Mucosa of stomach (tissue), 1 donor: ENCODE results near the gene CCDC158.
"Not testable (repeated sequence)": the region's sequence is repeated elsewhere in the genome, so short reads cannot be mapped to it uniquely, and the experiment has no call there.

Source experiments
- H3K27me3 ChIP-seq: one replicate; pipeline ENCODE4 v1.7.0; 2013; ENCODE audit warnings: mild to moderate bottlenecking, low read length; ENCODE audit not compliant: control insufficient read depth, insufficient read depth
- H3K36me3 ChIP-seq: one replicate; pipeline ENCODE4 v1.7.0; 2013; ENCODE audit warnings: low read length; ENCODE audit not compliant: control insufficient read depth, insufficient read depth
- H3K4me1 ChIP-seq: one replicate; pipeline ENCODE4 v1.7.0; 2013; ENCODE audit warnings: mild to moderate bottlenecking, low read length; ENCODE audit not compliant: control insufficient read depth, insufficient read depth
- H3K4me3 ChIP-seq: one replicate; pipeline ENCODE4 v1.7.0; 2013; ENCODE audit warnings: low read length
- H3K9ac ChIP-seq: one replicate; pipeline ENCODE4 v1.7.0; 2013; ENCODE audit warnings: mild to moderate bottlenecking, low read length, moderate library complexity
- H3K9me3 ChIP-seq: one replicate; pipeline ENCODE4 v1.7.0; 2013; ENCODE audit warnings: mild to moderate bottlenecking, low read length, moderate library complexity; ENCODE audit not compliant: control insufficient read depth
- donor health status: Pancreatic carcinoma.

The CCDC158 gene

GRCh38 chr4:76447393-76447851 is 26.5 kb upstream of the CCDC158 start:
- no peaks in the 10 kb centered on the region for H3K36me3 ChIP-seq
- no peaks in the 10 kb centered on the region for H3K27me3 ChIP-seq
- no peak overlapping the region for H3K4me3 ChIP-seq
- H3K9me3 ChIP-seq = no peaks in the 10 kb centered on the region
- no peak overlapping the region for H3K9ac ChIP-seq
- no peaks in the 10 kb centered on the region for H3K4me1 ChIP-seq

GRCh38 chr4:76445911-76446310 is 25.0 kb upstream of the CCDC158 start:
- Histone ChIP-seq H3K36me3 (no peaks in the 10 kb centered on the region), H3K9me3 (no peaks in the 10 kb centered on the region), H3K27me3 (no peaks in the 10 kb centered on the region), H3K4me3 (no peak overlapping the region), H3K4me1 (no peaks in the 10 kb centered on the region), H3K9ac (no peak overlapping the region)

GRCh38 chr4:76443376-76443775 is 22.4 kb upstream of the CCDC158 start:
- no peaks in the 10 kb centered on the region for H3K4me1 ChIP-seq
- no peaks in the 10 kb centered on the region for H3K27me3 ChIP-seq
- H3K9ac ChIP-seq = no peak overlapping the region
- no peak overlapping the region for H3K4me3 ChIP-seq
- H3K9me3 ChIP-seq = no peaks in the 10 kb centered on the region
- H3K36me3 ChIP-seq = no peaks in the 10 kb centered on the region

DNA sequence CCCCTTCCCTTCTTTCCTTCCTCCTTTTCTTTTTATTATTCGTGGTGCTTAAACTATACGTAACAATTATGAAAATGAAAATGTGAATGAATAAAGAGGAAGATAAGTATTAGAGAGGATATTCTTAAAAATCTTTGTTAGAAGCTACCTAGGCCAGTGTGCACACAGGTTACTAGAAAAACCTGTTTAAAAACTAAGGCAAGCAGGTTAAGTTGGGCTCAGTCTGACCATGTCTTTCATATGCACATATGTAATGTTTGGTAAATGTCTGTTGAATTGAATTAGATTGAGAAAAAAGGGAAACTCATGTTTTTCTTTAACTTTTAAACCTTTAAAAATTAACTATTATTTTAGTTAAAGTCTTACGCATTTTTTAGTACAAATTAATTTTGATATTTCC is 21.9 kb upstream of the CCDC158 start:
- no peaks in the 10 kb centered on the region for H3K36me3 ChIP-seq
- H3K27me3 ChIP-seq = no peaks in the 10 kb centered on the region
- no peak overlapping the region for H3K4me3 ChIP-seq
- no peak overlapping the region for H3K9ac ChIP-seq
- no peaks in the 10 kb centered on the region for H3K4me1 ChIP-seq
- H3K9me3 ChIP-seq = no peaks in the 10 kb centered on the region

DNA sequence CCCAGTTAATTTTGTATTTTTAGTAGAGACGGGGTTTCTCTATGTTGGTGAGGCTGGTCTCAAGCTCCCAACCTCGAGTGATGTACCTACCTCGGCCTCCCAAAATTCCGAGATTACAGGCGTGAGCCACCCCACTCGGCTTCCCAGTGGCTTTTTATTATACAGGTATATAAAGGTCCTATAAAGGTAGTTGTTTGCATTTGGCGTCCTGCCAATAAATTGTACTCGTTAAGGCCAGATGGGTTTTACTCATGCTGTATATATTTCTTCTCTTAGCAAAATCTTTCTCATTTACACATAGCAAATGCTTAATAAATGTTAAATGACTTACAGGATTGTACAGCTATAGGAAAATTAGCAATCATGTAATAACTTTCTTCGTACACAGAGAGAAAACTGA is 20.9 kb upstream of the CCDC158 start:
- no peaks in the 10 kb centered on the region for H3K36me3 ChIP-seq
- H3K9me3 ChIP-seq = no peaks in the 10 kb centered on the region
- H3K9ac ChIP-seq = no peak overlapping the region
- H3K27me3 ChIP-seq = no peaks in the 10 kb centered on the region
- H3K4me1 ChIP-seq = no peaks in the 10 kb centered on the region
- no peak overlapping the region for H3K4me3 ChIP-seq

DNA sequence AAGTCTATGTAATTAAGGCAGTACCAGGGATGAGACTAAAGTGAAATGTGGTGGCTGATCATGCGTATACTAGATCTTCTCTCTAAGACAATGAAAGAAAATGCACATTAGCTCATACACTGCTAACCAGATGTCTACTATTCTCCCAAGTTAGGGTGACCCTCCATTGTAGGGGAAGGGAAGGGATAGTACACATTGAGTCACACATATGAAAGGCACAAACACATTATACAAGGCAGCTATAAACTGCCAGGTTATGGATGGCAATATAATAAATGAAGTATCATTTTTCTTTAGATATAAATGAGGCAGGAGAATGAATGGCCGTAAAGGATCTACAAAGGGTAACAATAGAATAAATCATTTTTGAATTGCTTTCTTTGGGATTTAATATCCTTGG is 18.6 kb upstream of the CCDC158 start:
- H3K4me1 ChIP-seq = peaks cover 5% of the 10 kb centered on the region
- no peaks in the 10 kb centered on the region for H3K9me3 ChIP-seq
- H3K4me3 ChIP-seq = no peak overlapping the region
- no peaks in the 10 kb centered on the region for H3K36me3 ChIP-seq
- H3K27me3 ChIP-seq = no peaks in the 10 kb centered on the region
- no peak overlapping the region for H3K9ac ChIP-seq

GRCh38 chr4:76435528-76436319 is 14.8 kb upstream of the CCDC158 start:
- Histone ChIP-seq H3K4me1 (peaks cover 5% of the 10 kb centered on the region), H3K9ac (peak overlapping the region; percentile 8), H3K4me3 (no peak overlapping the region), H3K27me3 (no peaks in the 10 kb centered on the region), H3K36me3 (no peaks in the 10 kb centered on the region), H3K9me3 (no peaks in the 10 kb centered on the region)

DNA sequence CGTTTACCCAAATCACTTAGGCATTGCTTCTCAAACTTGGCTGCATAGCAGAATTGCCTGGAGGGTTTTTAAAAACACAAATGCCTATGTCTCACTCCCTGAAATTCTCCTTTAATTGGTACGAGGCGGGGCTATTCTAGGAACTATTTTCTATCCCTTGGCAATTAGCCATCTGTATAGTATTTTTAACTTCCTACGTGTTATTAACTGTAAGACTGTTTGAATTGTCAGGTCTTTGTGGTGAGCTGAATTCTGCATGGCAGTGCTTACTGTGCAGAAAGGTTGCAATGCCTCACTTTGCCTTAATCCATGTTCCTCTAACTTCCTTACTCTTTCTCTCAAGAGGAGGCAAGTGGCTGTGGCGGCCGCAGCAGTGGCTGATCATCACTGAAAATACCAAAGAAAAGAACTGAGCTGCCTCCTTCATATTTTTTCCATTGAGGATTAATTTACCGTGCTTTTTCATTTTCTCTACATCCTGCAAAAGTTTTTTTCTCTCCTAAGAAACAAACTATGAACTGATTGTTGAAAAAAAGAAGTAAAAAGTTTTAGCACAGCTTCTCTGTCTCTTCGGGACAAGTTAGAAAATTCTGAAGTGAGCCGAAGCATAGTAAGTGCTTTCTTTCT is 14.1 kb upstream of the CCDC158 start, which contains the start of gene SHROOM3:
SHROOM3 (plus strand) TSS at position 329 of the 627 bp plus-strand sequence. CDS start 824 bp downstream, outside the sequence.
- H3K27me3 ChIP-seq = no peaks in the 10 kb centered on the region
- no peak within 1 kb of the TSS for H3K4me3 ChIP-seq
- H3K9me3 ChIP-seq = no peaks in the 10 kb centered on the region
- no peaks in the 10 kb centered on the region for H3K36me3 ChIP-seq
- peaks cover 5% of the 10 kb centered on the region for H3K4me1 ChIP-seq
- peak within 1 kb of the TSS; percentile 8 for H3K9ac ChIP-seq

- H3K4me1 ChIP-seq = peaks cover 5% of the 10 kb centered on the region
- H3K36me3 ChIP-seq = no peaks in the 10 kb centered on the region
- H3K4me3 ChIP-seq = no peak overlapping the region
- H3K27me3 ChIP-seq = no peaks in the 10 kb centered on the region
- no peak overlapping the region for H3K9ac ChIP-seq
- no peaks in the 10 kb centered on the region for H3K9me3 ChIP-seq
These were observed 9.8 kb upstream of the CCDC158 start for GRCh38 chr4:76430519-76431388.

GRCh38 chr4:76429636-76430035 is 8.7 kb upstream of the CCDC158 start:
- Histone ChIP-seq H3K27me3 (no peaks in the 10 kb centered on the region), H3K36me3 (no peaks in the 10 kb centered on the region), H3K9ac (no peak overlapping the region), H3K4me3 (no peak overlapping the region), H3K9me3 (no peaks in the 10 kb centered on the region), H3K4me1 (no peaks in the 10 kb centered on the region)

DNA sequence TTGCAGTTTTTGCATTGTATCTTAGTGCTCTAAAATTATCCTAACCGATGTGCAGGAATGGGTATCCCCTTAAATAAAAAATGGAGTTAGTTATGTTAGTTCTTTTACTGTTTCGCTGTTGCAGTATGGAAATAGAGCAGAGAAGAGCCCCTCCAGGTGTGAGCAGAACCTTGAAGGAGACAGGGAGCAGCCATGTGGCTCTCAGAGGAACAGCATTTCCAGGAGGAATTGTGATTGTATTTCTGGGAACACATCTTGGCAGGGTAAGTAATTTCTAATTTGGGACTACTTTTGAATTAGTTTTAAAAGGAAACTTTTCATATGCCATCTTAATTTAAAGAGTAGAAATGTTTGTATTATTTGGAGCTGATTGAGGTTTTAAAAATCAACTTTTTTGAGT is 5.3 kb upstream of the CCDC158 start:
- Histone ChIP-seq H3K9ac (no peak overlapping the region), H3K4me3 (no peak overlapping the region), H3K36me3 (no peaks in the 10 kb centered on the region), H3K27me3 (peaks cover under 1% of the 10 kb centered on the region), H3K4me1 (no peaks in the 10 kb centered on the region), H3K9me3 (no peaks in the 10 kb centered on the region)

- H3K4me1 ChIP-seq, H3K4me3 ChIP-seq, H3K9me3 ChIP-seq, H3K27me3 ChIP-seq, H3K9ac ChIP-seq, H3K36me3 ChIP-seq: not testable (repeated sequence)
These were observed 2.2 kb upstream of the CCDC158 start for GRCh38 chr4:76423159-76423558.
